Right lobe of liver (tissue), 6 donors: Measurements from ENCODE around the gene NDUFS6. TPM values are rescaled to one million over a fixed set of nuclear protein-coding genes. Genes with fewer than 3 reads are reported as not detected.

Experiments used
- ATAC-seq, 4 donors: fragments of 200-7000 bp; cut with Tn5 transposase; one replicate each; pipeline ENCODE4 v1.9.1; 2020; ENCODE audit warnings: mild to moderate bottlenecking in 4 of 4, moderate library complexity in 4 of 4
- DNase-seq, 3 donors: peaks; one replicate each; pipeline ENCODE4 v3.0.0-alpha.2; 2020
- H3K27ac ChIP-seq, 3 donors: fragments of 200-600 bp; one replicate each; pipeline ENCODE4 v1.8.0; 2022
- H3K27me3 ChIP-seq, 2 donors: fragments of 200-600 bp; one replicate each; pipeline ENCODE4 v1.8.0; 2022
- H3K36me3 ChIP-seq, 4 donors: fragments of 200-600 bp; sonication (generic) in 1 of 4; one replicate each; pipeline versions ENCODE4 v1.5.1 to v1.8.0; 2017 to 2022; ENCODE audit warnings: control low read depth in 1 of 4
- H3K4me1 ChIP-seq, 4 donors: fragments of 200-600 bp; sonication (generic) in 1 of 4; one replicate each; pipeline versions ENCODE4 v1.5.1 to v1.8.0; 2017 to 2022; ENCODE audit warnings: control low read depth in 1 of 4
- H3K4me3 ChIP-seq, 3 donors: fragments of 200-600 bp; one replicate each; pipeline ENCODE4 v1.8.0; 2022
- H3K9me3 ChIP-seq, 4 donors: fragments of 200-600 bp; sonication (generic) in 1 of 4; one replicate each; pipeline versions ENCODE4 v1.5.1 to v1.8.0; 2017 to 2022; ENCODE audit warnings: control low read depth in 1 of 4
- CTCF ChIP-seq, 4 donors: fragments of 200-600 bp in 3 of 4; fragments of 450-650 bp in 1 of 4; IDR thresholded peaks; one replicate each; pipeline versions ENCODE4 v1.5.1 to v1.8.0; 2016 to 2022; ENCODE audit warnings: antibody characterized with exemption in 4 of 4, mild to moderate bottlenecking in 2 of 4
- POLR2A ChIP-seq: fragments of 450-650 bp; IDR thresholded peaks from one replicate; pipeline ENCODE4 v1.6.1; 2017; ENCODE audit warnings: antibody characterized with exemption, mild to moderate bottlenecking
- WGBS: methylation state at CpG from one replicate; pipeline ENCODE4 v1.1.6; 2018; ENCODE audit warnings: low coverage, low lambda C conversion rate; ENCODE audit not compliant: insufficient coverage; ENCODE audit errors: missing lambda C conversion rate; 5-methylcytosine and 5-hydroxymethylcytosine counted together
- intact Hi-C, 2 donors: fragments of 100-400 bp; cut with DNase I; formaldehyde crosslinking; loops; one replicate each; pipeline versions ENCODE4 v1.11.2 to v1.14.1; 2022
- total RNA-seq, 6 experiments: library from RNA; depleted of rRNA in 2 of 6; stranded (reverse); fragments of >200 nt in 2 of 6; fragmentation: NEBNext Ultra II Directional in 3 of 6; extraction: Animal tissue kit (Norgen Biotek cat#: 25700) in 3 of 6; gene quantifications; one replicate each; pipeline versions ENCODE4 v1.1.0 to v1.2.4, GENCODE V29; 2016 to 2023
- donor health status: DM: no; HTN: yes; CAD: no.
- donor health status: DM: no; HTN: no; CAD: no.
- donor health status: DM: no; HTN: no; CAD: no.
- donor health status: DM: no; HTN: yes; CAD: no.
- donor health status: DM: no; HTN: yes; CAD: no.

The NDUFS6 gene
- total RNA-seq, 6 experiments from 2014 or later = 16.5 to 57.5 (median 23.7) TPM

GRCh38 chr5:1754531-1755220, 46.5 kb upstream of the NDUFS6 start:
- Histone ChIP-seq H3K9me3 (no peaks in the 10 kb centered on the region), H3K36me3 (no peaks in the 10 kb centered on the region), H3K27me3 (no peaks in the 10 kb centered on the region), H3K27ac (no peak overlapping the region), H3K4me1 (no peaks in the 10 kb centered on the region), H3K4me3 (no peak overlapping the region)
- 67% methylated on average over 3 of the region's 14 CpGs for WGBS
- TF ChIP-seq CTCF (IDR thresholded peaks at IDR 0.05) (no peak), POLR2A (no peak)
- ATAC-seq (no peak), DNase-seq (peak; percentile 6 to 39 (median 27))
- intact Hi-C loops = no loop called here

DNA sequence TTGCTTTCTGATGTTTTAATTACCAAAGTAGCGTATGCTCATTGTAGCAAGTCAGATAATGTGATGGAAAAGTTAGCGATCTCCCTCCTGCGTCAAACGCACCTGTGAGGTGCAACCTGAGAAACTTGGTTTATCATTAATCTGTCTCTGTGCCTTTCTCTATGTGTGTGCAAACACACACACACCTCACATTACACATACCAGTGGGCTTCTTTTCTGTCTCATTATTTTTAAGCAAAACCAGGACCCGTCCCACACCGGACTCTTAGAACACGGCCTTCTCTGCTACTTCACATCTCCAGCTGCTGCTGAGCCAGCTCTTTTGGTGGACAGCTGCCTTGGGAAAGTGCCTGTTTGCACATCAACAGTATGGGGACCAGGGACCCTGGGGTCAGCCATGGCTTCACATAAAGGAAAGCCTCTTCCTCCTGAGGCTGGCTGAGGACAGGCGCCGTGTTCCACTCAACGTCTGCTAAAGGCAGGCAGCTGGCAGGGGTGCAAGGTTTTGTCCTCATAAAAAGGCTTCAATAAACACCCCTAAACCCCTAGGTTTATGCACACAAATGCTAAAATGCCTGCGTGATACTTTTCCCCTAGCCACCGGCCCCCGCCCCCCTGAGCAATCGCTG, 45.8 kb upstream of the NDUFS6 start:
- Histone ChIP-seq H3K27me3 (no peaks in the 10 kb centered on the region), H3K9me3 (no peaks in the 10 kb centered on the region), H3K36me3 (no peaks in the 10 kb centered on the region), H3K4me3 (no peak overlapping the region), H3K27ac (no peak overlapping the region), H3K4me1 (no peaks in the 10 kb centered on the region)
- intact Hi-C loops = no loop called here
- DNase-seq = peak in 2 of 3 donors; percentile 1 to 14
- TF ChIP-seq CTCF (IDR thresholded peaks at IDR 0.05) = no peak
- 42% methylated on average over 14 of the region's 14 CpGs for WGBS
- ATAC-seq = no peak

DNA sequence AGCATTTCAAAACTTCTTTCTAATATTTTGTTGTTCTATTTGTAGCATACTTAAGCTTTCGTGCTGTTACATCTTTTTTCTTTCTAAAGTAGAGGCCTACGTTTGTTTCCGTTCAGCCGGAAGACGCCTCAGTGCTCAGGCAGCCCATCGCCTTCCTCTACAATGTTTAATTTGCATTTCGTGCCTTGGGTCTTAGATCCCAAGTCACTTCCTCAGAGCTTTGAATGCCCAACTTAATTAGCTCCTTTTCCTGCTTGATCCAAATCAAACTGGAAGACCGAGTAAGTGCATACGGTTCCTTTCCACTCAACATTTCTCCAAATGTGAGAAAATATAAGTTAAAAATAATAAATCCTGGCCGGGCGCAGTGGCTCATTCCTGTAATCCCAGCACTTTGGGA, 44.7 kb upstream of the NDUFS6 start:
- H3K27ac ChIP-seq = no peak overlapping the region
- H3K9me3 ChIP-seq = no peaks in the 10 kb centered on the region
- no peak overlapping the region for H3K4me3 ChIP-seq
- H3K36me3 ChIP-seq = no peaks in the 10 kb centered on the region
- no peak for TF ChIP-seq CTCF (IDR thresholded peaks at IDR 0.05)
- no peak for TF ChIP-seq POLR2A
- 48% methylated on average over 11 of the region's 11 CpGs for WGBS
- H3K4me1 ChIP-seq = no peaks in the 10 kb centered on the region
- intact Hi-C loops = no loop called here
- no peak for DNase-seq
- no peak for ATAC-seq
- no peaks in the 10 kb centered on the region for H3K27me3 ChIP-seq

DNA sequence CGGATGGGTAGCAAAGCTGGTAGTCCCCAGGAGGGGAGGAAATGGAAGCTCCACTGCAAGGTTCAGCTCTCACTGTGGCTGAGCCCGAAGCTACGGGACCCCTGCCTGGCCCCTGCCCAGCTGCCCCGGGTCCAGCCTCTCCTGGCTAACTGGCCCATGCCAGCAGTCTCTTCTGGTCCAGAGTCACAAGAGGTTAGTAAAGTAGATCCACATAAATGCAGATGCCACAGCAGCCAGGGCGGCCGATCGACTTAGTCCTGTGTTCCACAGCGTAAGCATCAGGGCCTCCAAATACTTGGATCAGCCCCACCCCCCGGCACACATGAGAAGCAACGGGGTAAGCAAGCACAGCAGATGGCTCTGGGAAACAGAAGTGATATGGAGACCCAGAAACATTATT, 43.7 kb upstream of the NDUFS6 start:
- no peak overlapping the region for H3K4me3 ChIP-seq
- no peaks in the 10 kb centered on the region for H3K27me3 ChIP-seq
- TF ChIP-seq CTCF (IDR thresholded peaks at IDR 0.05) (no peak), POLR2A (no peak)
- ATAC-seq (no peak), DNase-seq (peak in 1 of 3 donors; percentile 35)
- WGBS = 56% methylated on average over 4 of the region's 10 CpGs
- H3K27ac ChIP-seq = no peak overlapping the region
- H3K36me3 ChIP-seq = no peaks in the 10 kb centered on the region
- no peaks in the 10 kb centered on the region for H3K4me1 ChIP-seq
- intact Hi-C loops = no loop called here
- H3K9me3 ChIP-seq = no peaks in the 10 kb centered on the region
